ENCODE data around the gene IFI6.

IFI6 gene

GRCh38 chr1:27676410-27676809 lies 4.4 kb upstream of the IFI6 start:
- no peak for DNase-seq (ENCODE audit: insufficient read length, low spot score)
- FAIRE-seq: no peak

DNA sequence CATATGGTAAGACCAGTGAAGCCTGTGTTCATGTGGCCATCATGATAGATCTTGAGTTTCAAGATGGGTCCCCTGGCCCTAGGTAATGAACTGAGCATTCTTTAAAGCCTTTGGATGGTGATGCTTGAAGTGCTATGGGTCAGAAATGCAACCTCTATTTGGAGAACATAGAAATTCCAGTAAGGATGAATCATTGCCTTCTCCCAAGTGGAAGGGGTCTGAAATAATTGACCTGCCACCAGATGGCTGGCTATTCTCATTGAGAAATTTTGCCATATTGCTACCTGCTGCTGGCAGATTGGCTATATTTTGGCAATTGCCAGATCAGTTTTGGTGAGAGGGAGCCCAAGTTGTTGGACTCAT lies 739 bp upstream of the IFI6 start:
- FAIRE-seq: no peak
- peak; percentile 38 for DNase-seq (ENCODE audit: insufficient read length, low spot score)

DNA sequence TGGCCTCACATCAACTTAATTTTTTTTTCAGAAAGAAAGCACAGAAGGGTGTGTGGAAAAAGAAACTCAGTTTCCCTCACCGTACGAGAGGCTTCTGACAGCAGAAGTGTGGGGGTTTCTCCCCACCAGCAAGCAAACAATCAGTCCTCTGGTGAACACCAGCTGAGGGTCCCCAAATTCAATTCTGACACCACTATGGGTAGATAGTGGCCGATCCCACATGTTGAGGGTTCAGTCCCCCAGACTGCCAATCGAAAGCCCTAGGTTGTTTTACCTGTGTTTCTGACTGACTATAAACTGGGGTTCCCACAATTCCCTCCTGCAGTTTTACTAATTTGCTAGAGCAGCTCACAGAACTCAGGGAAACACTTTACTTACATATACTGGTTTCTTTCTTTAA lies 2.1 kb downstream of the IFI6 start:
- FAIRE-seq: no peak
- no peak for DNase-seq (ENCODE audit: insufficient read length, low spot score)

DNA sequence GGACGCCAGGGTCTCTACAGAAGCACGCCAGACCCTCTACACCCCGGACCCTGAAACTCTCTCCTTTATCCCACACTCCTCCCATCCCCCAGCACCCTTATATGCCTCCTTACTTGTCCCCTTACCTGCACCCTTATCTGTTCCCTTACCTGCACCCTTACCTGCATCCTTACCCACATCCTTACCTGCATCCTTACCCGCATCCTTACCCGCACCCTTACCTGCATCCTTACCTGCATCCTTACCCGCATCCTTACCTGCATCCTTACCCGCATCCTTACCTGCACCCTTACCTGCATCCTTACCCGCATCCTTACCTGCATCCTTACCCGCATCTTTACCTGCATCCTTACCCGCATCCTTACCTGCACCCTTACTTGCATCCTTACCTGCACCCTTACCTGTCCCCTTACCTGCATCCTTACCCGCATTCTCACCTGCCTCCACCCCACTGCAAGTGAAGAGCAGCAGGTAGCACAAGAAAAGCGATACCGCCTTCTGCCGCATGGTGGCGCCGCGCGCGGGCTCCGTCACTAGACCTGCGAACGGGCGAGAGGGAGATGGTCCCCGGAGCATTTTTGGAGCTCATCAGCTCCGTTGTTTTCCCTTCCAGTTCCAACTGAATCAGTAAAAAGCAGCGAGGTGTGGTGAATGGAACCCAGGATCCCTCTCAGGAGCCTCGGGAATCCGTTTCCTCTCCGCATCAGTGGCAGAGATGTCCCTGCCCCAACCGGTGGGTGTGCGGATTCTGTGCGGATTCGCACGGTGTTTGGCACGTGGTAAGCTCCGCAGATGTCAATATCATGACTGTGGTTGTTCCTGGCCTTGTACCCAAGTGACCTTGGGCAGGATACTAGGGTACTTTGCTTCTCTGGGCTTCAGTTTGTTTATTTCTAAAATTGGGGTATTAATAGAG lies 2.9 kb downstream of the IFI6 start:
- no peak for FAIRE-seq
- DNase-seq (ENCODE audit: insufficient read length, low spot score): peak; percentile 61

DNA sequence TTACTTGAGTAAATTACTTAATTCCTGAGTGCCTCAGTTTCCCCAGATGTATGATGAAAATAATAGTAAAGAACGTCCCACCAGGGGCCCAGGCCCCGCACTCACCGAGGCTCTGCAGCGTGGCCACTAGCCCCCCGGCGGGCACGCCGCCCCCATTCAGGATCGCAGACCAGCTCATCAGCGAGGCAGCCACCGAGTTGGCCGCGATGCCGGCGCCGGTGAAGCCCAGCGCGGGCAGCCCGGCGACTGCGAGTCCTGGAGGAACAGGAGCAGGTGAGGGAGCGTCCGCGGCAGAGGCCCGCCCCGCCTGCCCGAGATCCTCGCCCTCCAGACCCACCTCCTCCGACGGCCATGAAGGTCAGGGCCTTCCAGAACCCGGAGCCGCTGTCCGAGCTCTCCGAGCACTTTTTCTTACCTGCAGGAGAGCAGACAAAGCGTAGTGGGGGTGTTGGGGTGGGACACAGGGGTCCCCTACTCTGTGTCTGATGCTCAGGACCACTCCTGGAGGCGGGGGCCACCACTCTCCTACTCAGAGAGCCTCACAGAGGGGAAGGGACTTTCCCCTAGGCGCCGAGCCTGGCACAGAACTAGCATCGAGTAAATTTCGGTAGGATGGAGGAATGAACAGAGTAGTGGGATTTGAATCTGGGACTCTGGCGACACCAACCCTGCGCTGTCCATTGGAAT lies 3.7 kb downstream of the IFI6 start:
- FAIRE-seq: no peak
- DNase-seq (ENCODE audit: insufficient read length, low spot score): no peak

DNA sequence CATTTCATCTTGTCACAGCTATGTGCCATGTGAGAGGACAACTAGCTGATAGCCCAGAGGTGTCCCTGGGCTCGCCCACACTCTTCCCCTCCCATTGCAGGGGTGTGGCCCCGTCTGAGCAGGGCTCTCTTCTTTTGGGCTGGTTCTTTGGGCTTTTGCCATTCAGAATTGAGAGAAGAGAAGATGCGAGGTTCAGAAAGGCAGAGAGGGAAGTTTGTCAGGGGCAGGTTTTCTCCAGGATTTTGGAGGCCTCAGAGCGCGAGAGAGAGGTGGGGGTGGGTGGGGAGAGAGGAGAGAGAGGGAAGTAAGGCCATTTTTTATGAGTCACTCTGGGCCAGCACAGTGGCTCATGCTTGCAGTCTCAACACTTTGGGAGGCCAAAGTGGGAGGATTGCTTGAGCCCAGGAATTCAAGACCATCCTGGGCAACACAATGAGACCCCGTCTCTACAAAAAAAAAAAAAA lies 5.2 kb downstream of the IFI6 start:
- DNase-seq (ENCODE audit: insufficient read length, low spot score) (no peak), FAIRE-seq (no peak)

- DNase-seq (ENCODE audit: insufficient read length, low spot score) (no peak), FAIRE-seq (no peak)
These were observed 5.7 kb downstream of the IFI6 start for GRCh38 chr1:27666294-27666693.

DNA sequence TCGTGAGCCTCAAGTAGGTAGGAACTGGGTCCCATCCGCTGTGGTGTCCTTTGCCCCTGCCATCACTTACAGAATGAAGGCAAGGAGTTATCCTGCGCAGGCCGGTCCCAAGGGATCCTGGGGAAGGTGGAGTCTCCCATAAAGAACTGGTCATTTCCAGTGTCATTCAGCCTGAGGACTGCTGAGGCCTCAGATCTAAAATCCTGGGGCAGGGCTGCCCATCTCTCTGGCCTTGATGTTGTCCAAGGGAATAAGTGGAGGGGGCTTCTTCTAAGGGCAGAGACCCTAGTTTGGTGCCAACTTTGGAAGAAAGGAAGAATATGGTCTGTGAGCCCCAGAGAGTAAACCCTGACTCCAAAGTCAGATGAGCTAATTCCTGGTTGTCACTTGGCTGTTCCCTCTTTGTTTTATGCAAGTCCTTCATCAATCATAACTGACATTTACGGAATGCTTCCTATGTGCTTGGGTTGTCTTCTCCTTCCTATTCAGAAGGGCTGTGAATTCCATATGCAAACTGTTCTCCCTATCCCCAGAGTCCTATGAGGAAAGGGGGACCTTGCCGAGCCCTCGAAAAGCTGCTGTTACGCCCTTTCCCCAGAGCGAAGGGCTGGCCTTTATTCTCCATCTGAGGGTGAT lies 6.9 kb downstream of the IFI6 start:
- no peak for FAIRE-seq
- DNase-seq (ENCODE audit: insufficient read length, low spot score): no peak

DNA sequence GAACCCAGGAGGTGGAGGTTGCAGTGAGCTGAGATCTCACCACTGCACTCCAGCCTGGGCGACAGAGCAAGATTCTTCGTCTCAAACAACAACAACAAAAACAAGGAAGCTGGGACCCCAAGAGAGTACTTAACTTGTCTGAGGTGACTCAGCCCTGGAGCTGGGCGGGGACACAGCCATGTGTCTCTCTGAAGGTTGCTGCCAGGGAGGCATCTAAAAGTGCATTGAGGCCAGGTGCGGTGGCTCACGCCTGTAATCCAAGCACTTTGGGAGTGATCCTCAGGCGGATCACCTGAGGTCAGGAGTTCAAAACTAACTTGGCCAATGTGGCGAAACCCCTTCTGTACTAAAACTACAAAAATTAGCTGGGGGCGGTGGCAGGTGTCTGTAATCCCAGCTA lies 7.7 kb downstream of the IFI6 start:
- no peak for DNase-seq (ENCODE audit: insufficient read length, low spot score)
- no peak for FAIRE-seq

GRCh38 chr1:27662707-27663393 lies 9.1 kb downstream of the IFI6 start:
- peak; percentile 66 for DNase-seq (ENCODE audit: insufficient read length, low spot score)

DNA sequence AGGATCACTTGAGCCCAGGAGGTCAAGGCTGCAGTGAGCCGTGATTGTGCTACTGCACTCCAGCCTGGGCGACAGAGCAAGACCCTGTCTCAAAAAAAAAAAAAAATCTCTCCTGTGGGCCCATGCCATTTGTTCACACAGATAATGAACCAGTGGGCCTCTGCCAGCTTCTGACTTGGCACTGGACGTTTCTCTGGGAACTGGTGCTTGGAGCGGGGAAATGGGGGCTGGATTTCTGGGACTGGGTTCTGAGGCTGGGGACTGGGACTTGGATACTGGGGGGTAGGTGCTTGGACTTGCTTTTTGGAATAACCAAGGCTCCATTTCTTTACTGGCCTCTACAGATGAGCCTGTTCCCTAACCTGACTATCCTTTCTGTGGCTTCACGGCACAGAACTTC lies 9.7 kb downstream of the IFI6 start:
- FAIRE-seq: no peak
- DNase-seq (ENCODE audit: insufficient read length, low spot score): no peak

More at GRCh38 chr1:27662707-27663393, 9.1 kb downstream of the IFI6 start:
- no peak for FAIRE-seq

DNA sequence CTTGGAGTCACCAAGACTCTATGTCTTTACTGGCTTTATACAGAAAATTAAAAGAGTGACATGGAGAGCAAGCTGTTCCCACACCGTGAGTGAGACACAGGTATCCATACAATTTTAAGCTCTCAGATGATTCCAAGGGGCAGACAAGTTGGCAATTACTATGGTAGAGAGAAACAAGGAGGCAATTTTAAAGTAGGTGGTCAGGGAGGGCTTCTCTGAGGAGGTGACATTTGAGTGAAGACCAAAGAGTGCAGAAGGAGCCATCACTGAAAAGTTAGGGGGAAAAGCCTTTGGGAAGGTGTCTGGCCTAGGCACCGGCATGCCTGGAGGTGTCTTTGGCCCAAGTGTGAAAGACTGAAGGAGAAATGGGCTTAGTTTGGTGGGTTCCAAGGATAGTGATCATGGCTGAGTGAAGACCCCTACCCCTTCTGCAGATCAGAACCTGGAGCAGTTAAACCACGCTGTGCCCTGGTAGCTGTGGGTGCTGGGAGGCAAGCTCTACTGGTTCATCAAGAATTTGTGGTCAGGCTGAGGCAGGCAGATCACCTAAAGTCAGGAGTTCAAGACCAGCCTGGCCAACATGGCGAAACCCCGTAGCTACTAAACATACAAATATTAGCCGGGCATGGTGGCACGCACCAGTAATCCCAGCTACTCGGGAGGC lies 10.4 kb downstream of the IFI6 start:
- no peak for DNase-seq (ENCODE audit: insufficient read length, low spot score)
- FAIRE-seq: no peak

DNA sequence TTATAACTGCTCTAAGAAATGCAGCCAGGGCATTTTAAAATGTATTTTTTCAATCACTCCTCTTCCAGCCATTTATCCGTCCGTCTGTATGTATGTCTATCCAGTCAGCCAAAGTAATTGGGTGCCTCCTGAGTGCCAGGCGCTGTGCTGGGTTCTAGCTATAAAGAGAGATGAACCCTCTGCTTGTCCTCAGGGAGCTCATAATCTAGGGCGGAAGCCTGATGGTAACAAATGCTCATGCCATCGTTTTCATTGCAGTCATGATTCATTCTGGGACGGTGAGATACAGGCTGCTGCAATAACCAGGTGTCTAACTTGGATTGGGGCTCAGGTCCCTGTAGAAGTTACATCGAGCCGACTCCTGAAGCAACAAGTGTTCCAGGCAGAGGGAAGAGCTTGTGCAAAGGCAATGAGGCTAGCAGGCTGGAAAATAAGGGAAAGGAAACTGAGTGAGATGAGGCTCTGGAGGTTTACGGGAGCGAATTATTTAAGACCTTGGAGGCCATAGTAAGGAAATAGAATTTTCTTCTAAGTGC lies 11.6 kb downstream of the IFI6 start:
- DNase-seq (ENCODE audit: insufficient read length, low spot score): no peak
- no peak for FAIRE-seq

DNA sequence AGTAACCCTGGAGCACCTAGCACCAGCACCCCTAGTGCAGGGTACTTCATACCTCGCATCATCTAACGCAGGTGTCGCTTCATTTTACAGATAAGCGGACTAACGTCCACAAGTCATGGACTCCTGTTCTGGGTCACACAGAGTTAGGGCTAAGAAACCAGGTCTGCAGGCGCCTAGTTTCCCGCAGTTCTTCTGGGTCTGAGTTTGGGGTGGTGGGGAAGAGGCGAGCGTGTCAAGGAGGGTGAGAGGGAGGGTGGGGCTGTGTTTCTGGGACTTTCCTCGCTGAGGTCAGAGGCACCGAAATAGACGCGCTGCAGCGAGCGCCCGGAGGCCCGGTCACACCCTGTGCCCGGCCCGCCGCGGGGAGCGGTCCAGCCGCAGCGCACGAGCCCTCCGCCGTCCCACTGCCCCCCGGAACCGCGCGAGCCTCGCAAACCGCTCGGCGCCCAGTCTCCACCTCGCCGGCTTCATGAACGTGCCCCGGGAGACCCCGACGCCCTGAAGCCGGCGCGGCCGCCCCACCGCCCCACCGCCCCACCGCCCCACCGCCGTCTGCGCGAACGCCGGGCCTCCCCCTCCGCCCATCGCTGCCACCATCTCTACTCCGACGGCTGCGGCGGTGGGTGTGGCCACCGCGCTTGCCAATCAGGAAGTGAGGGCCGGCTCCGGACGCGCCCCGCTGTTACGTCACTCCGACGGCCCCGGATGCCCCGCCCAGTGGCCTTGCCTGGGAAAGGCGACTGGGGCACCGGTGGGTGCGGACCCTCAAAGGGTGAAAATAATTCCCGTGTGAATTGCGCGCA lies 12.3 kb downstream of the IFI6 start:
- DNase-seq (ENCODE audit: insufficient read length, low spot score) (peak; percentile 65), FAIRE-seq (peak; percentile 65)

GRCh38 chr1:27658951-27659496 lies 13.0 kb downstream of the IFI6 start:
- FAIRE-seq (no peak), DNase-seq (ENCODE audit: insufficient read length, low spot score) (peak; percentile 45)

- FAIRE-seq: no peak
These were observed 15.7 kb downstream of the IFI6 start for GRCh38 chr1:27656157-27656893.

GRCh38 chr1:27655151-27655937 lies 16.6 kb downstream of the IFI6 start:
- DNase-seq (ENCODE audit: insufficient read length, low spot score): no peak
- no peak for FAIRE-seq

More at GRCh38 chr1:27656157-27656893, 15.7 kb downstream of the IFI6 start:
- DNase-seq (ENCODE audit: insufficient read length, low spot score): no peak

All from HTR-8/SVneo (cell line).